Hepatocyte (in vitro differentiated cells): ENCODE measurements around the gene IL1RAPL1. TPM values are rescaled to one million over a fixed set of nuclear protein-coding genes. Genes with fewer than 3 reads are reported as not detected.

Experiments
- DNase-seq: peaks from one replicate; pipeline ENCODE4 v3.0.0-alpha.2; 2016; ENCODE audit warnings: low spot score
- H2AFZ ChIP-seq: fragments of 200-600 bp; sonication (generic); 2 replicates; pipeline ENCODE4 v1.6.0; 2016; ENCODE audit warnings: antibody characterized with exemption, mild to moderate bottlenecking
- H3K27ac ChIP-seq: fragments of 200-600 bp; sonication (generic); 2 replicates; pipeline ENCODE4 v1.5.1; 2016; ENCODE audit warnings: mild to moderate bottlenecking
- H3K27me3 ChIP-seq: fragments of 200-600 bp; sonication (generic); 2 replicates; pipeline ENCODE4 v1.6.1; 2016
- H3K36me3 ChIP-seq: fragments of 200-600 bp; sonication (generic); replicated peaks from 2 replicates; pipeline ENCODE4 v1.5.1; 2016; ENCODE audit warnings: low read depth; ENCODE audit not compliant: insufficient read depth
- H3K4me1 ChIP-seq: fragments of 200-600 bp; sonication (generic); 2 replicates; pipeline ENCODE4 v1.5.1; 2016; ENCODE audit warnings: mild to moderate bottlenecking, moderate library complexity; ENCODE audit not compliant: insufficient read depth
- H3K4me2 ChIP-seq: fragments of 200-600 bp; sonication (generic); 2 replicates; pipeline ENCODE4 v1.6.0; 2016
- H3K4me3 ChIP-seq: fragments of 200-600 bp; sonication (generic); 2 replicates; pipeline ENCODE4 v1.5.1; 2016; ENCODE audit warnings: mild to moderate bottlenecking
- H3K79me2 ChIP-seq: fragments of 200-600 bp; sonication (generic); 2 replicates; pipeline ENCODE4 v1.6.0; 2017; ENCODE audit warnings: mild to moderate bottlenecking
- H3K9me2 ChIP-seq: fragments of 200-600 bp; sonication (generic); replicated peaks from 2 replicates; pipeline ENCODE4 v1.6.0; 2017; ENCODE audit warnings: mild to moderate bottlenecking; ENCODE audit not compliant: insufficient read depth
- H3K9me3 ChIP-seq: fragments of 200-600 bp; sonication (generic); 2 replicates; pipeline ENCODE4 v1.5.1; 2016; ENCODE audit warnings: low read depth, mild to moderate bottlenecking
- H4K20me1 ChIP-seq: fragments of 200-600 bp; sonication (generic); 2 replicates; pipeline ENCODE4 v1.6.0; 2016; ENCODE audit warnings: mild to moderate bottlenecking; ENCODE audit not compliant: insufficient read depth, poor library complexity, severe bottlenecking
- CTCF ChIP-seq: fragments of 200-600 bp; sonication (generic); IDR thresholded peaks from 2 replicates; pipeline ENCODE4 v1.5.1; 2016; ENCODE audit warnings: antibody characterized with exemption, mild to moderate bottlenecking; ENCODE audit not compliant: poor library complexity
- EZH2 ChIP-seq: fragments of 200-600 bp; sonication (generic); IDR thresholded peaks from 2 replicates; pipeline ENCODE4 v1.6.1; 2016; ENCODE audit warnings: antibody characterized with exemption, mild to moderate bottlenecking, borderline replicate concordance
- EZH2phosphoT487 ChIP-seq: fragments of 200-600 bp; sonication (generic); IDR thresholded peaks from one replicate; pipeline ENCODE4 v1.6.1; 2018; ENCODE audit warnings: antibody characterized with exemption, mild to moderate bottlenecking, low read depth, moderate library complexity; ENCODE audit not compliant: unreplicated experiment, severe bottlenecking
- WGBS: methylation state at CpG from one replicate; pipeline ENCODE4 v1.1.6; 2016; ENCODE audit warnings: low lambda C conversion rate; ENCODE audit errors: missing lambda C conversion rate; 5-methylcytosine and 5-hydroxymethylcytosine counted together
- polyA plus RNA-seq: library from polyadenylated mRNA; unstranded; fragments of >200 nt; fragmentation: Nextera tagmentation; extraction: Ambion mirVana; gene quantifications from 2 replicates; pipeline ENCODE4 v1.2.1, GENCODE V29; 2016
- total RNA-seq: library from RNA; depleted of rRNA; stranded (reverse); fragments of >200 nt; gene quantifications from 2 replicates; pipeline ENCODE4 v1.2.3, GENCODE V29; 2014

Gene IL1RAPL1
- total and polyA plus RNA-seq, 2 experiments from 2014 or later = 0.89 to 2.7 TPM

DNA sequence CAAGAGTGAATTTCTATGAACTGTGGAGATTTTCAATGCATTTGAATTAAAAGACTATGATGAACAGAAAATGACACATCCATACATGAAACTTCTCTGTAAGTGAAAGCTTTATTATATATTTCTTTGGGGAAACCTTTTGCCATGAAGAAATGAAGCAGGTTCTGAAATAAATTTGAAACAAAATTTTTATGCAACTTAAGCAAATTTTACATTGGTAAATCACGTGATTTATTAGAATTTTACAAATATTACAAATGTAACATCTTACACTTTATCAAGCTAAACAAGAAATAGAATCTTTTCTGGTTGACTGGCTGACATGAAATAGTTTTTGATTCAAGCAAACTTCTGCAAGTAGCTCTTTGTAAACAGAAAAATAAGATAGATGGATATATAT, 131.2 kb downstream of the IL1RAPL1 start:
- Histone ChIP-seq H3K4me1 (no peaks in the 10 kb centered on the region), H3K4me3 (no peak overlapping the region), H3K4me2 (no peak overlapping the region), H3K36me3 (no peaks in the 10 kb centered on the region), H2AFZ (no peak overlapping the region), H3K27me3 (no peaks in the 10 kb centered on the region), H4K20me1 (no peaks in the 10 kb centered on the region), H3K79me2 (no peaks in the 10 kb centered on the region), H3K27ac (no peak overlapping the region), H3K9me3 (no peaks in the 10 kb centered on the region), H3K9me2 (no peaks in the 10 kb centered on the region)
- no peak for DNase-seq
- TF ChIP-seq CTCF (no peak), EZH2phosphoT487 (no peak), EZH2 (no peak)
- 49% methylated on average over 1 of the region's 1 CpG for WGBS

GRCh38 chrX:28719620-28720019, 132.4 kb downstream of the IL1RAPL1 start:
- Histone ChIP-seq H3K36me3 (no peaks in the 10 kb centered on the region), H3K27me3 (no peaks in the 10 kb centered on the region), H3K4me2 (no peak overlapping the region), H3K9me2 (no peaks in the 10 kb centered on the region), H3K4me3 (no peak overlapping the region), H3K9me3 (no peaks in the 10 kb centered on the region), H3K79me2 (no peaks in the 10 kb centered on the region), H3K4me1 (no peaks in the 10 kb centered on the region), H2AFZ (no peak overlapping the region), H3K27ac (no peak overlapping the region), H4K20me1 (no peaks in the 10 kb centered on the region)
- no peak for DNase-seq
- WGBS = 75% methylated on average over 2 of the region's 2 CpGs
- TF ChIP-seq EZH2 = no peak
- TF ChIP-seq EZH2phosphoT487 = no peak
- TF ChIP-seq CTCF = no peak

- WGBS = 65% methylated on average over 2 of the region's 2 CpGs
- H3K9me2 ChIP-seq = no peaks in the 10 kb centered on the region
- no peaks in the 10 kb centered on the region for H3K27me3 ChIP-seq
- H3K27ac ChIP-seq = no peak overlapping the region
- TF ChIP-seq EZH2 = no peak
- TF ChIP-seq CTCF = no peak
- TF ChIP-seq EZH2phosphoT487 = no peak
- no peaks in the 10 kb centered on the region for H4K20me1 ChIP-seq
- no peak overlapping the region for H3K4me2 ChIP-seq
- H3K4me3 ChIP-seq = no peak overlapping the region
- no peak overlapping the region for H2AFZ ChIP-seq
- H3K4me1 ChIP-seq = no peaks in the 10 kb centered on the region
- no peaks in the 10 kb centered on the region for H3K9me3 ChIP-seq
- no peaks in the 10 kb centered on the region for H3K79me2 ChIP-seq
- no peak for DNase-seq
- no peaks in the 10 kb centered on the region for H3K36me3 ChIP-seq
These were observed 165.1 kb downstream of the IL1RAPL1 start for GRCh38 chrX:28752330-28752729.

GRCh38 chrX:28756175-28756574, 168.9 kb downstream of the IL1RAPL1 start:
- H3K9me3 ChIP-seq = no peaks in the 10 kb centered on the region
- TF ChIP-seq EZH2phosphoT487 (no peak), EZH2 (no peak), CTCF (no peak)
- no peak for DNase-seq
- no peaks in the 10 kb centered on the region for H3K9me2 ChIP-seq
- H3K79me2 ChIP-seq = no peaks in the 10 kb centered on the region
- 67% methylated on average over 2 of the region's 2 CpGs for WGBS
- H3K4me2 ChIP-seq = no peak overlapping the region
- no peaks in the 10 kb centered on the region for H3K4me1 ChIP-seq
- H3K4me3 ChIP-seq = no peak overlapping the region
- no peaks in the 10 kb centered on the region for H3K27me3 ChIP-seq
- no peaks in the 10 kb centered on the region for H3K36me3 ChIP-seq
- H4K20me1 ChIP-seq = no peaks in the 10 kb centered on the region
- H2AFZ ChIP-seq = no peak overlapping the region
- H3K27ac ChIP-seq = no peak overlapping the region
